Globus pallidus (tissue), 1 donor: ENCODE data around the gene CAMTA1.

ENCODE experiments used
- DNase-seq: peaks from one replicate; pipeline ENCODE4 v3.0.0-alpha.2; 2015; ENCODE audit warnings: low spot score

The CAMTA1 gene

GRCh38 chr1:7256526-7256925 is 471.3 kb downstream of the CAMTA1 start:
- no peak for DNase-seq

- DNase-seq, result no peak
Observed at GRCh38 chr1:7257225-7257624, 472.0 kb downstream of the CAMTA1 start.

GRCh38 chr1:7258589-7259135 is 473.4 kb downstream of the CAMTA1 start:
- no peak for DNase-seq

GRCh38 chr1:7259955-7260354 is 474.7 kb downstream of the CAMTA1 start:
- DNase-seq, result no peak

- DNase-seq, result no peak
Observed at GRCh38 chr1:7261490-7261889, 476.2 kb downstream of the CAMTA1 start.

GRCh38 chr1:7262611-7263010 is 477.4 kb downstream of the CAMTA1 start:
- DNase-seq, result no peak

- DNase-seq, result no peak
Observed at GRCh38 chr1:7263021-7263960, 478.0 kb downstream of the CAMTA1 start.

GRCh38 chr1:7264101-7264500 is 478.8 kb downstream of the CAMTA1 start:
- DNase-seq, result no peak

- DNase-seq, result no peak
Observed at GRCh38 chr1:7265771-7266371, 480.6 kb downstream of the CAMTA1 start.

- no peak for DNase-seq
Observed at GRCh38 chr1:7266561-7266960, 481.3 kb downstream of the CAMTA1 start.

GRCh38 chr1:7267493-7267892 is 482.2 kb downstream of the CAMTA1 start:
- no peak for DNase-seq

GRCh38 chr1:7268983-7269382 is 483.7 kb downstream of the CAMTA1 start:
- DNase-seq, result no peak

GRCh38 chr1:7269525-7269924 is 484.3 kb downstream of the CAMTA1 start:
- no peak for DNase-seq

- DNase-seq, result no peak
Observed at GRCh38 chr1:7274256-7274655, 489.0 kb downstream of the CAMTA1 start.

- no peak for DNase-seq
Observed at GRCh38 chr1:7278045-7278444, 492.8 kb downstream of the CAMTA1 start.

- no peak for DNase-seq
Observed at GRCh38 chr1:7278827-7279765, 493.8 kb downstream of the CAMTA1 start.

- no peak for DNase-seq
Observed at GRCh38 chr1:7279769-7280168, 494.5 kb downstream of the CAMTA1 start.

- no peak for DNase-seq
Observed at GRCh38 chr1:7280347-7280960, 495.2 kb downstream of the CAMTA1 start.

- DNase-seq, result no peak
Observed at GRCh38 chr1:7281821-7282220, 496.6 kb downstream of the CAMTA1 start.

GRCh38 chr1:7284839-7285435 is 499.7 kb downstream of the CAMTA1 start:
- no peak for DNase-seq

- DNase-seq, result no peak
Observed at GRCh38 chr1:7285856-7286454, 500.7 kb downstream of the CAMTA1 start.
